Testis (tissue), 3 donors: ENCODE data around the gene C1QTNF12. TPM values are rescaled to one million over a fixed set of nuclear protein-coding genes. Genes with fewer than 3 reads are reported as not detected.

ENCODE experiments used
- DNase-seq: peaks from one replicate; pipeline ENCODE4 v3.0.0-alpha.2; 2019
- H3K27ac ChIP-seq, 2 donors: fragments of 200-600 bp; sonication (generic); one replicate each; pipeline ENCODE4 v1.5.1; 2019
- H3K27me3 ChIP-seq: fragments of 200-600 bp; sonication (generic); one replicate; pipeline ENCODE4 v1.5.1; 2019
- H3K36me3 ChIP-seq: fragments of 200-600 bp; sonication (generic); one replicate; pipeline ENCODE4 v1.5.1; 2017; ENCODE audit warnings: low read depth; ENCODE audit errors: missing control alignments
- H3K4me1 ChIP-seq: fragments of 200-600 bp; sonication (generic); one replicate; pipeline ENCODE4 v1.5.1; 2019
- H3K4me3 ChIP-seq, 2 donors: fragments of 200-600 bp; sonication (generic); one replicate each; pipeline ENCODE4 v1.5.1; 2017 to 2019
- H3K9me3 ChIP-seq: fragments of 200-600 bp; sonication (generic); one replicate; pipeline ENCODE4 v1.5.1; 2017
- CTCF ChIP-seq, 3 experiments: fragments of 450-650 bp in 2 of 3; fragments of 200-600 bp in 1 of 3; sonication (generic) in 1 of 3; IDR thresholded peaks; one replicate each; pipeline ENCODE4 v1.5.1; 2016 to 2019; ENCODE audit warnings: antibody characterized with exemption in 3 of 3, mild to moderate bottlenecking in 2 of 3, moderate library complexity in 1 of 3
- POLR2A ChIP-seq: fragments of 450-650 bp; IDR thresholded peaks from one replicate; pipeline ENCODE4 v1.6.1; 2017; ENCODE audit warnings: antibody characterized with exemption, mild to moderate bottlenecking, moderate library complexity
- WGBS, 2 donors: methylation state at CpG; one replicate each; pipeline ENCODE4 v1.1.5; 2018; 5-methylcytosine and 5-hydroxymethylcytosine counted together
- intact Hi-C: fragments of 100-400 bp; cut with DNase I; formaldehyde crosslinking; loops from one replicate; pipeline ENCODE4 v1.15.1; 2023; ENCODE audit warnings: low total_unique reads
- polyA plus RNA-seq: library from polyadenylated mRNA; stranded (reverse); fragments of 350-450 nt; fragmentation: Illumina TruSeq; extraction: RNeasy Lipid Tissue Mini Kit (QIAGEN cat#74804); gene quantifications from one replicate; pipeline ENCODE4 v1.2.3, GENCODE V29; 2014; ENCODE audit warnings: low read depth, low replicate concordance; ENCODE audit not compliant: insufficient read depth
- total RNA-seq, 2 donors: library from RNA; depleted of rRNA; stranded (reverse); fragments of >200 nt; gene quantifications; one replicate each; pipeline ENCODE4 v1.2.3, GENCODE V29; 2016

C1QTNF12 gene
- total and polyA plus RNA-seq, 3 donors from 2014 or later, result 2.7 to 7.7 (median 4.7) TPM

- intact Hi-C loops, result no loop called here
- Histone ChIP-seq H3K27ac (no peak overlapping the region), H3K27me3 (no peaks in the 10 kb centered on the region), H3K4me1 (no peaks in the 10 kb centered on the region), H3K36me3 (no peaks in the 10 kb centered on the region), H3K9me3 (no peaks in the 10 kb centered on the region), H3K4me3 (no peak overlapping the region)
- no peak for DNase-seq
- WGBS, 2 donors, result 78 to 83% methylated on average over 24 to 26 of the region's 26 CpGs
- TF ChIP-seq POLR2A (no peak), CTCF (IDR thresholded peaks at IDR 0.05) (no peak)
These were observed 13.6 kb upstream of the C1QTNF12 start for GRCh38 chr1:1259951-1260600.

- Histone ChIP-seq H3K4me1 (no peaks in the 10 kb centered on the region), H3K9me3 (no peaks in the 10 kb centered on the region), H3K4me3 (no peak overlapping the region), H3K27me3 (no peaks in the 10 kb centered on the region), H3K27ac (no peak overlapping the region), H3K36me3 (no peaks in the 10 kb centered on the region)
- intact Hi-C loops, result no loop called here
- no peak for DNase-seq
- TF ChIP-seq CTCF (IDR thresholded peaks at IDR 0.05) (no peak), POLR2A (no peak)
- 94 to 96% methylated on average over 18 of the region's 18 CpGs for WGBS, 2 donors
These were observed 13.0 kb upstream of the C1QTNF12 start for GRCh38 chr1:1259540-1259939.

DNA sequence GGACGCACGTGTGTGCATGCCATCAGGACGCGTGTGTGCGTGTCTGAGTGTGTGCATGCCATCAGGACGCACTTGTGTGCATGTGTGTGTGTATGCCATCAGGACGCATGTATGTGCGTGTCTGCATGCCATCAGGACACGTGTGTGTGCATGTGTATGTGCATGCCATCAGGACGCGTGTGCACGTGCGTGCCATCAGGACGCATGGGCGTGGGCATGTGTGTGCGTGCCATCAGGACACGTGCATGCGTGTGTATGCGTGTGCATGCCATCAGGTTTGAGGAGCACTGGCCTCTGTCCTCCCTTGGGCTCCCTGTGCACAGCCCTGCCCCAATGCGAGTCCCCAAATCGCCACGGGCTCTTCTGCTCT, 12.6 kb upstream of the C1QTNF12 start:
- Histone ChIP-seq H3K4me3 (no peak overlapping the region), H3K4me1 (no peaks in the 10 kb centered on the region), H3K9me3 (no peaks in the 10 kb centered on the region), H3K36me3 (no peaks in the 10 kb centered on the region), H3K27ac (no peak overlapping the region), H3K27me3 (no peaks in the 10 kb centered on the region)
- no peak for TF ChIP-seq POLR2A
- no peak for TF ChIP-seq CTCF (IDR thresholded peaks at IDR 0.05)
- 93 to 96% methylated on average over 20 to 22 of the region's 22 CpGs for WGBS, 2 donors
- no peak for DNase-seq
- intact Hi-C loops, result no loop called here

GRCh38 chr1:1256956-1257871, 10.7 kb upstream of the C1QTNF12 start:
- WGBS, 2 donors, result 90 to 92% methylated on average over 24 to 31 of the region's 31 CpGs
- intact Hi-C loops, result no loop called here
- Histone ChIP-seq H3K9me3 (no peaks in the 10 kb centered on the region), H3K4me1 (no peaks in the 10 kb centered on the region), H3K4me3 (no peak overlapping the region), H3K27me3 (no peaks in the 10 kb centered on the region), H3K27ac (no peak overlapping the region), H3K36me3 (no peaks in the 10 kb centered on the region)
- TF ChIP-seq CTCF (IDR thresholded peaks at IDR 0.05) (no peak), POLR2A (no peak)
- no peak for DNase-seq
